GM18907 (cell line): ENCODE measurements around the gene DSCAML1.

Experiments
- ATAC-seq: cut with Tn5 transposase; IDR thresholded peaks from one replicate; pipeline ENCODE4 v1.9.1; 2021; ENCODE audit warnings: mild to moderate bottlenecking, moderate library complexity; ENCODE audit not compliant: unreplicated experiment

Gene DSCAML1

GRCh38 chr11:117795638-117796455, 1.2 kb downstream of the DSCAML1 start:
- ATAC-seq = no peak

DNA sequence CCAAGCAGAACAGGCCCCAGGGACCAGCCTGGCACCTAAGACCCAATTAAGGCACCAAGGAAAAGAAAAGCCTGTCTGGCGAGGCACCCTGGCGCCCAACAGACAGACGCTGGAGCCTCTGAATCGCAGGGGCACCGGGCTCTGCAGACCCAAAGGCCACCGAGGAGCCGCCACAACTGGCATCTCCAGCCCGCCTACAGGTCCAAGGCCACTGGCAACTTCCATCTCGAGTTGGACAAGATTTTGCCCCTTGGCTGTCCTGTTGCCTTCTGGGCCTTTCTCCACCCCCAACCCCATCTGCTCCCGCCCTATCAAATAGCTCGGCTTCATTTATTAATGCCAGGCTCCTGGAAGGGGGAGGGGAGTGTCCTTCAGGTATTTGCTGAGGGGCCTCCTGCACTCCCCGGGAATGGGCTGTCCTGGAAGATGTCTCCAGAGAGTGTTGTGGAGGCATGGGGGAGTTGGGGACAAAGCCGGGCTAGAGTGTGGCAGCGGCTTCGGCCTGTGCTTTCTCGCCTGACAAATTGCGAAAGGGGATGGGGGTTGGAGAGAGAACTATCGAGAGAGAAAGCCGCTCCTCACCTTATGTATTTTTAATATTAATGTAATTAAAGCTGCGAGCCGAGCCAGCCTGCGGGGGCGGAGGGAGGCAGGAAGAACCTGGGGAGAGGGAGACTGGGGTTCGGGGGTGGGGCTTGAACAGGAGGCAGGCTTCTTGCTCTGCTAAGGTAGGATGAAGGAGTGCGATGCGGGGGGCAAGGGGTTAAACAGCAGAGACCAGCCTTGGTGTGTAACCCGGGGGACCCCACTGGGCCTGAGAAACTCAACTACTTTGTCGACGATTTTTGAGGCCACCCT, 2.0 kb downstream of the DSCAML1 start:
- ATAC-seq = no peak

GRCh38 chr11:117794135-117794534, 2.9 kb downstream of the DSCAML1 start:
- no peak for ATAC-seq

DNA sequence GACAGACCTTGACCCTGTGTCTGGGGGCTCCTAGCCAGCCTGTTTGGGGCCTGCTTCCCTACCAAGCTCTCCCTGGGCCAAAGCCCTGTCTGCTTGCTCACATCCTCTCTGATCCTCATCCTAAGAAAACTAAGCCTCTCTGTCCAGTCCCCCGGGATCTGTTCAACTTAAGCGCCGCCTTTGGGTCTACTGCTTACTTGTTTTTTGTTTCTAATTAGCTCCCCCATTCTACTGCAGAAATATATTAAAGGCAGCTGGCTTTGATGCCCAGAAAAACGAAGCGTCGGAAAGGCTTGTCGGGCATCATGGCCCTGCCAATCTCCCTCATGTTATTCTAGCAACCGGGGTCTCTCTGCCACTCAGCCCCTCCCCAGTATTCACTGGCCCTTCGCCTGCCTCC, 3.4 kb downstream of the DSCAML1 start:
- no peak for ATAC-seq

GRCh38 chr11:117792992-117793391, 4.0 kb downstream of the DSCAML1 start:
- ATAC-seq = no peak

GRCh38 chr11:117792241-117792640, 4.8 kb downstream of the DSCAML1 start:
- no peak for ATAC-seq

DNA sequence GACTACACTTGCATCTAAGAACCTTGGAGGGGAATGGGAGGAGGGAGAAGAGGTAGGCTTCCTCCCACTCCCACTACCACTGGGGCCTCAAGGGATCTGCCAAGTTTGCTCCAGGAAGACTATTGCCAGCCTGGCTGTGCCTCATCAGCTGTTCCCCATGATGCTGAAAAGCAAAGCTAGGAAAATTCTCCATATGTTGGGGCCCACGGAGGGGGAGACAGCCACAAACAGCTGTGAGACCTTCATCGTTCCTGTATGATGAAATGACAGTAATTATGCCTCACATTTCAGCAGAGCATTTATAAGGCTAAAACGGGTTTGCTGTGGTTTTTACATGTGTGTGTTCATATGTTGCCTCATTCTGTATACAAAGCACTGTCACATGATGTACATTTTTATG, 6.7 kb downstream of the DSCAML1 start:
- no peak for ATAC-seq

DNA sequence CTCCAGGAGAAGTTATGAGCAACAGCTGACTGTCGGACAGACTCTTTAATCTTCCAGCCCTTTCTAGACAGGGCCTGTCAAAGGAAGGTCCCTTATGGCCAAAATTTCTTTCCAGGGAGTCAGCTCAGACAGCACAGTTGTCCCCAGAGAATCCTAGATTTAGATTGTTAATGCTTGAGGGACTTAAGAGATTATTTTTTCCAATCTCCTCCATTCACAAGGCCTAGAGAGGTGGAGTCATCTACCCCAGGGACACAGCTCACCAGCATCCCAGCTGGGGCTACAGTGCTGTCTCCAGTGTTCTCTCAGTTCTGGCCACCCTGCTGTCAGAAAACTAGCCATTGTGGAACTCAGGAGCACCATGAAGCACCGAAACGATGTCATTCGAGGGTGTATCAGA, 7.8 kb downstream of the DSCAML1 start:
- no peak for ATAC-seq

DNA sequence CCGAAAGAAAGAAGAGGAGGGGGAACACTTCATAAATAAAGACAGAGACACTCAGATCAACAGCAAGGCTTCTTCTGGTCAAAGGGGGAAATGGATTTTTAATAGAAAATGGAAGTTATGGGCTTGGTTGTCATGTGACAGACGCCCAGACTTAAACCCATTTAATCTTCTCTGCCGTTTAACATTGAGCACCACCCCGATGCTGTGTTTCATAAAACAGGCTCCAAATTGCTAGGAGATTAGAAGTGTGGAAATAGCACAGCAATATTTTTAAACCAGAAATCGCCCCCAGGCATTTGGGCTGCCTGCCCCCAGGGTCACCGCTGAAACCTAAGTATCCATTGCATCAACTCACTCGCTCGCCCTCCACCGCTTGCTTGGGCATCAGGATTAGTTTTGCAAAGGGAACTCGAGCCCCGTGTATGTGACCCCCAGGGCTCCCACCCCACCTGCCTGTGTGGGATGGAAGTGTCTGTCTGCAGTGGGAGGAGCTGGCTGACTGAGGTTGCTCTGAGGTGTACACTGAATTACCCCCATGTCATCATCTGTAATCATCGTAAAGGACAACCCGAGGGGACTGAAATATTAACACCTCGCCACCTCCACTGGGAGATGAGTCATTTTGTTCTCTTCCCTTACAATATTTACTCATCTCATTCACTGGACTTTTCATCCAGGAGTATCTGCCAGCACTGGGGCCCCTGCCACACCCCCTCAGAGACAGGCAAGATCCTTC, 10.7 kb downstream of the DSCAML1 start:
- no peak for ATAC-seq

GRCh38 chr11:117782101-117782500, 14.9 kb downstream of the DSCAML1 start:
- ATAC-seq = no peak

GRCh38 chr11:117781627-117782026, 15.4 kb downstream of the DSCAML1 start:
- ATAC-seq = no peak

GRCh38 chr11:117780456-117780855, 16.6 kb downstream of the DSCAML1 start:
- no peak for ATAC-seq

DNA sequence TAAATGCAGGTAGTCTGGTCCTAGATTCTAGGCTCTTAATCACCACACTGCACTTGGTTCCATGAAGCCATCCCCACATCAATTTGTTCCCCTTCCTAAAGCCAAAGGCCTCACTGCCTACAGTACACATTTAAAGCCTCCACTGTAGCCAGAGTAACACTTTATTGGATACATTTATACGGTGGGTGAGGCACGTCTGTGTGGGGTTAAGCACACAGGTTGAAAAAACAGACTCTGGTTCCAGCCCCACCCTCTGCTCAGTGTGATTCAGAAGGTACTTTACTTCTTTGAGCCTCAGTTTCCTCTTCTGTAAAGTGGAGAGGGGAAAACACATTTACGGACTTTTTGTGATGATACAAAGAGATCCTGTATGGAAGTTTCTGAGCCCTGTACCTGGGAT, 22.5 kb downstream of the DSCAML1 start:
- no peak for ATAC-seq

- no peak for ATAC-seq
Measured at GRCh38 chr11:117772360-117772759, 24.7 kb downstream of the DSCAML1 start.

DNA sequence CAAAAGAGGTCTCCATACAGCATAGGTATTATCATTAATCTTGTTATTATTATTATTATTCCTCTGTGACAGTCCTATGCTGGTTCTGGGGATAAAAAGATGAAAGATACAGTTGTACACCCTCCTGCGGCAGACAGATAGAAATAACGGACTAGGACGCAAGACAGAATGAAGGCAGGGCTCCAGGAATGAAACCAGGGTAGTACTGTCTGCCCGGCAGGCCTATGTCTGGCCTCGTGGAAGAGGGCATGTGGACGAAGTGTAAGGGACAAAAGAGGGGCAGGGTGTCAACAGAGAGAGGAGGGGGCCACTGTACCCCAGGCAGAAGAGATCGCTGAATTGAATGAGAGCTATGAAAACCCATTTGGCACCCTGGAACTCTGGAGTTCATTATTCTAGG, 25.2 kb downstream of the DSCAML1 start:
- no peak for ATAC-seq

DNA sequence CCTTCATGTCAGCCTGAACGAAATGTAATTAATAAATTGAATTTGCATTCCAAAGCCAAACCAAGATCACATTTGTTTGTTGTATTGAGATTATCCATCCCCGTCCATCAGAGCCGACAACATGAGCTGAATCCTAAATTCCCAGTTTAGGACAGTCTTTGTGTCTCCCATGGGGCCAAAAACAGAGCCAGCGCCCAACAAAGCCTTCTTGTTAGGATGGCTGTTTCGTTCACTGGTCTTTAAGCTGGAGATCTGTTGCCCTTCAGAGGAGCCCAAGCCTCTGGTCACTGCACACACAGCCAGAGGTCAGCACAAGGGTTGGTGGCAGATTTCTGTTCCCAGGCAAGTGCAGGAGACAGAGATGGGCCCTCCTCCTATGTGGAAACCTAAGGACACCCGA, 25.8 kb downstream of the DSCAML1 start:
- ATAC-seq = no peak

- no peak for ATAC-seq
Measured at GRCh38 chr11:117770061-117770460, 27.0 kb downstream of the DSCAML1 start.

DNA sequence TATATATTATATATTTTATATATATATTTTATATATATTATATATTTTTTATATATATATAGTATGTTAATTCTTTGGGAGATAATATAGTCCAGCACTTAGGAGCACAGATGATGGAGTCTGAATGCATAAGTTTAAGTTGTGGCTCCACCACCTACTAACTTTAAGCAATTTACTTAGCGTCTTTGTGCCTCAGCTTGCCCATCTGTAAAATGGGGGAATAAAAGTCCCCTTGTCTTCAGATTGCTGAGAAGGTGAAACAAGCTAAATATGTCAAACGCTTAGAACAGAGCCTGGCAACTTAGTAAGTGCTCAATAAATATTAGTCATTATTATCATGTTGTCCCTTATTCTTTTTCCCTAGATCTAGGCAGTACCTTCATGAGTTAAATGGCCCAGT, 27.5 kb downstream of the DSCAML1 start:
- no peak for ATAC-seq

DNA sequence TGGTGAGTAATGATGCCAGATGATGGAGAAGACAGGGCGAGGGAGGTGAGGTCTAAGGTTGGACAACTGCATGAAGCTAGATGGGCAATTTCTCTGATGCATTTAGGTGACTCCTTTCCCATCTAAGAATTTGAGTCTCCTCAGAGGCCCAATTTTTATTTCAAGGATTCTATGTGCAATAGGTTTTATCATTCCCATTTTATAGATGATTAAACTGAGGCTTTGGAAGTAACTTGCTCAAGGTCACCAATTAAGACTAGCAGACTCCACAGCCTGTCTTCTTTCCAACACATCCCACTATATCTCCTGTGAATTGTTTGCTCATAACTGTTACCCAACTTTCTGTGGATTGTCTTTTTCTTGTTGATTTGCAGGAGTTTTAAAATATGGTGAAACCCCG, 28.5 kb downstream of the DSCAML1 start:
- ATAC-seq = no peak

DNA sequence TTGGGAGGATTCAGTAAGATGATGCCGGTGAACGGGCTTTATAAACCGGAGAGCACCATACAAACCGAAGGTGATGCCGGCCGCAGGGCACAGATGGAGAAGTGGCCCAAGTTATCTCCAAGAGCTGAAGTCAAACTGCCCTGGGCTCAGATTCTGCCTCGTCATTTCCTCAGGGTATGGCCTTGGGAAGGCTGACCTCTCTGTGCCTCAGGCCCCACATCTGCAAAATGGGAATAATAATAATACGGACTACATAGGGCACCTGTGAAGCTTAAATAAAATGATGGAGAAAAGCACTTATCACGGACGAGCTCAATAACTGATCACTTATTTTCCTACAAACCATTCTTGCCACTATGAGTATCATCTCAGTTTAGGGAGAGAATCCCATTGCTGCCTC, 29.9 kb downstream of the DSCAML1 start:
- no peak for ATAC-seq

DNA sequence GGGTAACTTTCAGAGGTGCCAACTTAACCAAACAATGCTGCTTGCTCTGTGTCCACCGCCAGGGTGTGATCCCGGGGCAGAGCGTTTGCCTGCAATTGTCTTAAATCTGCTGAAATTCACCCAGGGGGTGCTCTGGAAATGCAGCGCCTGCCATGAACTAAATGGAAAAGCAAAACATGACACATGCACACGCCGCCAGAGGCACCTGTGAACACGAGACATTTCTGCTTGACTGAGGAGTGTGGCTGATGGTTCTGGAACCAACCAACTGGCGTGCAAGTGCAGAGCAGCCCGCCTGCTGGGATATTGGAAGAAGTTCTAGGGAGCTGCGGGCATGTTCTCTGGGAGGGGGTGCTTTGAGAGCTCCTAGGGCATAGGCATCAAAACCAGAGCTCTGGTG, 30.4 kb downstream of the DSCAML1 start:
- no peak for ATAC-seq
